Measurements from ENCODE around the gene TMEM178A. TPM values are rescaled to one million over a fixed set of nuclear protein-coding genes. Genes with fewer than 3 reads are reported as not detected.

TMEM178A gene
- total and polyA plus RNA-seq, 2 donors (not counting 1 experiment from before 2014, with no cell fraction given): 0.69 to 0.99 TPM

- Mint-ChIP-seq H3K4me3 (no peak overlapping the region), H3K9me3 (ENCODE audit: insufficient read depth) (no peaks in the 10 kb centered on the region), H3K27ac (no peak overlapping the region), H3K27me3 (peaks cover 24% of the 10 kb centered on the region), H3K4me1 (no peaks in the 10 kb centered on the region)
- POLR2A ChIA-PET: no interaction called here
- Histone ChIP-seq H4K20me1 (ENCODE audit: control insufficient read depth, insufficient read depth, low read length, poor library complexity, severe bottlenecking) (no peaks in the 10 kb centered on the region), H2AFZ (ENCODE audit: insufficient read depth, low read depth, low read length, poor library complexity, severe bottlenecking) (no peak overlapping the region), H3K79me2 (ENCODE audit: control insufficient read depth, insufficient read depth, low read length) (no peaks in the 10 kb centered on the region), H3K9me3 (ENCODE audit: control extremely low read depth in 1 of 3, control insufficient read depth in 2 of 3, insufficient read depth in 1 of 3, low read length in 2 of 3) (no peaks in the 10 kb centered on the region), H3K4me3 (ENCODE audit: control extremely low read depth in 1 of 5, extremely low read depth in 1 of 5, insufficient read depth in 1 of 5, low read depth in 2 of 5, low read length in 4 of 5) (no peak overlapping the region), H3K9ac (ENCODE audit: low read length) (no peak overlapping the region), H3K4me1 (ENCODE audit: control insufficient read depth in 2 of 2, insufficient read depth in 2 of 2, low read length in 2 of 2) (no peaks in the 10 kb centered on the region), H3K4me2 (replicated peaks; ENCODE audit: low read depth, low read length, poor library complexity, severe bottlenecking) (no peak overlapping the region), H3K36me3 (replicated peaks in 1 of 2; ENCODE audit: control extremely low read depth in 1 of 2, control insufficient read depth in 1 of 2, extremely low read depth in 1 of 2, insufficient read depth in 2 of 2, low read length in 1 of 2) (no peaks in the 10 kb centered on the region), H3K27ac (ENCODE audit: low read length in 2 of 2) (no peak overlapping the region), H3K27me3 (replicated peaks in 1 of 4; ENCODE audit: control extremely low read depth in 1 of 4, control insufficient read depth in 3 of 4, insufficient read depth in 4 of 4, low read length in 3 of 4) (no peaks in the 10 kb centered on the region)
- CTCF ChIA-PET: no interaction called here
- TF ChIP-seq EZH2 (IDR thresholded peaks at IDR 0.05; ENCODE audit: borderline replicate concordance, insufficient read depth, low read depth, low read length, poor library complexity, severe bottlenecking) (no peak), CTCF (IDR thresholded peaks at IDR 0.05) (no peak)
- ATAC-seq (ENCODE audit: low read depth) (no peak), DNase-seq (no peak)
- intact Hi-C loops (cut with micrococcal nuclease): no loop called here
- 94% methylated on average over 2 of the region's 2 CpGs for WGBS (ENCODE audit: insufficient coverage)
Observed at GRCh38 chr2:39640107-39640506, 25.6 kb upstream of the TMEM178A start.

- H3K4me1 Mint-ChIP-seq: no peaks in the 10 kb centered on the region
- Histone ChIP-seq H3K4me2 (replicated peaks; ENCODE audit: low read depth, low read length, poor library complexity, severe bottlenecking) (no peak overlapping the region), H3K27me3 (replicated peaks in 1 of 4; ENCODE audit: control extremely low read depth in 1 of 4, control insufficient read depth in 3 of 4, insufficient read depth in 4 of 4, low read length in 3 of 4) (no peaks in the 10 kb centered on the region), H3K27ac (ENCODE audit: low read length in 2 of 2) (no peak overlapping the region), H3K79me2 (ENCODE audit: control insufficient read depth, insufficient read depth, low read length) (no peaks in the 10 kb centered on the region), H3K36me3 (replicated peaks in 1 of 2; ENCODE audit: control extremely low read depth in 1 of 2, control insufficient read depth in 1 of 2, extremely low read depth in 1 of 2, insufficient read depth in 2 of 2, low read length in 1 of 2) (no peaks in the 10 kb centered on the region), H3K9ac (ENCODE audit: low read length) (no peak overlapping the region), H2AFZ (ENCODE audit: insufficient read depth, low read depth, low read length, poor library complexity, severe bottlenecking) (no peak overlapping the region), H3K9me3 (ENCODE audit: control extremely low read depth in 1 of 3, control insufficient read depth in 2 of 3, insufficient read depth in 1 of 3, low read length in 2 of 3) (no peaks in the 10 kb centered on the region), H3K4me1 (ENCODE audit: control insufficient read depth in 2 of 2, insufficient read depth in 2 of 2, low read length in 2 of 2) (no peaks in the 10 kb centered on the region), H4K20me1 (ENCODE audit: control insufficient read depth, insufficient read depth, low read length, poor library complexity, severe bottlenecking) (no peaks in the 10 kb centered on the region), H3K4me3 (ENCODE audit: control extremely low read depth in 1 of 5, extremely low read depth in 1 of 5, insufficient read depth in 1 of 5, low read depth in 2 of 5, low read length in 4 of 5) (no peak overlapping the region)
- ChIA-PET POLR2A (no interaction called here), CTCF (no interaction called here)
- no peak overlapping the region for H3K27ac Mint-ChIP-seq
- intact Hi-C loops (cut with micrococcal nuclease): no loop called here
- H3K4me3 Mint-ChIP-seq: no peak overlapping the region
- DNase-seq (no peak), ATAC-seq (ENCODE audit: low read depth) (no peak)
- no peaks in the 10 kb centered on the region for H3K9me3 Mint-ChIP-seq (ENCODE audit: insufficient read depth)
- TF ChIP-seq CTCF (IDR thresholded peaks at IDR 0.05) (no peak), EZH2 (IDR thresholded peaks at IDR 0.05; ENCODE audit: borderline replicate concordance, insufficient read depth, low read depth, low read length, poor library complexity, severe bottlenecking) (no peak)
- peaks cover 20% of the 10 kb centered on the region for H3K27me3 Mint-ChIP-seq
- no CpG with 5 or more reads among the region's 2 CpGs for WGBS (ENCODE audit: insufficient coverage)
Observed at GRCh38 chr2:39640681-39641080, 25.0 kb upstream of the TMEM178A start.

All from B cell (primary cell).